Activated CD8-positive, alpha-beta memory T cell treated with anti-CD3 and anti-CD28 coated beads, Interleukin-2, amount 50 U/mL, for 4 hours (primary cell): Measurements from ENCODE around the gene REEP5.
"Not testable (repeated sequence)": the region's sequence is repeated elsewhere in the genome, so short reads cannot be mapped to it uniquely, and the experiment has no call there.

Experiments used
- DNase-seq: peaks from one replicate; pipeline ENCODE4 v3.0.0-alpha.2; 2020

The REEP5 gene

DNA sequence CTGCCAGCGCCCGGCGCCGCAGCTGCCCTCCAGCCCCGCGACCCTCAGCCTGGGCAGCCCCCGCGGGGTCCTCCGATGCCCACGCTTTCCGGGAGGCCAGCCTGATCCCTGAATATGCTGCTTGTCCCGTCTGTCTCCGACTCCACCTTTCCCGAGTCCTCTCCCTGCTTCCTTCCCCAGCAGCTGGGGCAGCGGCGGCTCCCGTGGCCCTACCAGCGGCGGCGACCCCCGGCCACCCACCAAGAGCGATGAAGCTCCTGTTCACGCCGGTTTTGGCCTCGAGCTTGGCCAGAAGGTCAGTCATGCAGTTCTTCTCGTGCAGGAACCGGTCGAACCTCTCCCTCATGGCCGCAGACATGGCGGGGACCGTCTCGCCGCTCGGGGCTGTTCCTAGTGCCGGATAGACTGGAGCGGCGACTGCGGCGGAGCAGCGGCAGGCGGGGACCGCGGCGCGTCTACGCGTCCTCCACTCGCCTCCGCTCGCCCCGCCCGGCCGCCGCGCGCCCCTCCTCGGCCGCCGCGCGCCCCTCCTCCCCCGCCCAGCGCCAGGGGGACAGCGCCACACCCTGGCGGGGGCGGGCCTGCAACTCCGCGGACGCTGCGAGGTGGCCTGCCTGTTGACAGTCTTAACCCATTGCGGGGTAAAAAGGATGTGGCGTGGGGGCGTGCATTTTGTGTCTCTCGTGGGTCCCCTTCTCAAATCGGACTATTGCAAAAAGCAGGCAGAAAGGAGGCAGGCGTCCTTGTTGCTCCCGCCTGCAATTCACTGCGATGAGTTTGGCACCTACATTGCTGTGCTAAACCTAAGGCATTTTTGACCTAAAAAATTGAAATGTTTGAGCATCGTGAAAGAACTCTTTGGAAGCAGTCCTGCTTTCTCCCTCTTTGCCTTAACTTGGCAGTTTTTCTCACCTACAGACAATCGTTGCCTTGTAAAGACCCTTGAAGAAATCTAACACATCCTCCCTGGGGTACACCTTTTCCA lies at the start of gene REEP5:
Gene REEP5, minus strand, starts transcription at position 395 of the 985 bp plus-strand sequence. Its CDS starts 37 bp downstream, at position 358.
- peak; percentile 84 for DNase-seq

DNA sequence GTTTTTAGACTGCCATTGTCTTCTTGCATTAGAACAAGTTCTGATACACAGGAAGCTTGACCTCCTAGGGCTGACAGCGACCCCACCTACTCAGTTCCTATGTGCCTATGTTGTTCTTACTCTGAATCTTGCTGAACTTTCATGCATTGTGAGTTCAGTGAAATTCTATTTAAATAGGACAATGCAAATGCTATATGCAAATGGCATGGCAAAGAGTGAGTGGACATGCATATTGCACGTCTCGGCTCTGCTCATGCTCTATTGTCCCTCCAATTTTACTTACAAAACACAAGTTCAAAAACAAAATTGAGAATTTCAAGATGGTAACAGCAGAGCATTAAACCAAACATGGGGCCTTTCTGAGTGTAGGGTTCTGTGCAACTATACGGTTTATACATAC lies 49.2 kb upstream of the REEP5 start:
- no peak for DNase-seq

DNA sequence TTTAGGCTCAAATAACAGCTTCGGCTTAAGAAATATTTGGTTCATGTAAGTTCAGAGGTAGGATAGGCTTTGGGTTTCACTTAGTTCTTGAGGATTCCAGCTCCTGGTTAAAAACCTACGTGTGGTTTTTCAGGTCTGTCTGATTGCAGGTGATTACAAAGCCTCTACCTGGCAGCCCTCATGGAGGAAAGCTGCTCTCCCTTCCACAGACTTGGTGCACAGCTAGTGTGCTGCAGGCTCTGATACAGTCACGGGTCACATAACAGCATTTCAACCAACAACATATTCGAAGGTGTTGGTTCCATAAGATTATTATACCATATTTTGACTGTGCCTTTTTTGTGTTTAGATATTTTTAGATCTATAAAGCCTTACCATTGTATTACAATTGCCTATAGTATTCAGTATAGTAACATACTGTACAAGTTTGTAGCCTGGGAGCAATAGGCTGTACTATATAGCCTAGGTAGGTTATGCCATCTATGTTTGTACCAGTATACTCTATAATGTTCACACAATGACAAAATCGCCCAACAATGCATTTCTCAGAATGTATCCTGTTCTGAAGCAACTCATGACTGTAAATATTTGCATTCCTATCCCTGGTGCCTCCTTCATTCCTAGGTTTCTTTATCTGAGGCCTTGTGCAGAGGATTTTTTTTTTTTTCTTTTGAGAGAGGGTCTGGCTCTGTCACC lies 46.5 kb upstream of the REEP5 start:
- DNase-seq: no peak

DNA sequence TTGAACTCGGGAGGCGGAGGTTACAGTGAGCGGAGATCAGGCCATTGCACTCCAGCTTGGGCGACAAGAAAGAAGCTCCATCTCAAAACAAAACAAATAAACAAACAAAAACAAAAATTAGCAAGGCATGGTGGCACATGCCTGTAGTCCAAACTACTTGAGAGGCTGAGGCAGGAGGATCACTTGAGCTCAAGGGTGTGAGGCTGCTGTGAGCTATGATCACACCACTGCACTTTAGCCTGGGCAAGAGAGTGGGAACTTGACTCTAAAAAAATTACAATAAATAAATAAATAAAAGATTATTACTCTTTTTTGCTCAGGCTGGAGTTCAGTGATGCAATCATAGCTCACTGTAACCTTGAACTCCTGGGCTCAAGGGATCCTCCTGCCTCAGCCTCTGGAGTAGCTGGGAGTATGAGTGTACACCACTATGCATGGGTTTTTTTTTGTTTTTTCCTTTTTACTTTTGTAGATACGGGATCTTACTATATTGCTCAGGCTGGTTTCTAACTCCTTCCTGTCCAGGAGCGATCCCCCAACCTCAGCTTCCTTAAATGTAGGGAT lies 45.6 kb upstream of the REEP5 start:
- DNase-seq: no peak

DNA sequence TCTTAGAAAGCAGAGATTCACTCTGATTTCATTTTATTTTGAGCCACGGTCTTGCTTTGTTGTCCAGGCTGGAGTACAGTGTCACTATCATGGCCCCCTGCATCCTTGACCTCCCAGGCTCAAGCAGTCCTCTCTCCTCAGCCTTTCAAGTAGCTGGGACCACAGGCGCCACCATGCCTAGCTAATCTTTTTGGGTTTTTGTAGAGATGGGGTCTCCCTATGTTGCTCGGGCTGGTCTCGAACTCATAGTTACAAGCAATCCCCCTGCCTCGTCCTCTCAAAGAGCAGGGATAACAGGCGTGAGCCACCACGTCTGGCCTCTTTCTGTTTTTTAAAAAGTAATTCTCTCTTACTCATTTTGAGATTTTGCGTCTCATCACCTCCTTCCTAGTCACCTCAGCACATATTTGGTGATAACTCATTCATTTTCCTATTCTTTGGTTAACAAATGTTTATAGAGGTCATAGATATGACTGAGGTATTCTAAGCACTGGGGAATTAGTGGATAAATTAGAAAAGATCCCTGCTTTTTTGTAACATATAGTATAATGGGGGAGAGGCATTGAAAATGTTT lies 43.8 kb upstream of the REEP5 start:
- no peak for DNase-seq

DNA sequence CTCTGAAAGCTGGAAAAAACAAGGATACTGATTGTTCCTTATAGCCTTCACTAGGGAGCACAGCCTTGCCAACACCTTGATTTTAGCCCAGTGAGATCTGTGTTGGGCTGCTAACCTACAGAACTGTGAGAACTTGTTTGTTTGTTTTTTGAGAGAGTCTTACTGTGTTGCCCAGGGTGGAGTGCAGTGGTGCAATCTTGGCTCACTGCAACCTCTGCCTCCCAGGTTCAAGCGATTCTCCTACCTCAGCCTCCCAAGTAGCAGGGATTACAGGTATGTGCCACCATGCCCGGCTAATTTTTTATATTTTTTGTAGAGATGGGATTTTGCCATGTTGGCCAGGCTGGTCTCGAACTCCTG lies 41.3 kb upstream of the REEP5 start:
- DNase-seq: not testable (repeated sequence)

DNA sequence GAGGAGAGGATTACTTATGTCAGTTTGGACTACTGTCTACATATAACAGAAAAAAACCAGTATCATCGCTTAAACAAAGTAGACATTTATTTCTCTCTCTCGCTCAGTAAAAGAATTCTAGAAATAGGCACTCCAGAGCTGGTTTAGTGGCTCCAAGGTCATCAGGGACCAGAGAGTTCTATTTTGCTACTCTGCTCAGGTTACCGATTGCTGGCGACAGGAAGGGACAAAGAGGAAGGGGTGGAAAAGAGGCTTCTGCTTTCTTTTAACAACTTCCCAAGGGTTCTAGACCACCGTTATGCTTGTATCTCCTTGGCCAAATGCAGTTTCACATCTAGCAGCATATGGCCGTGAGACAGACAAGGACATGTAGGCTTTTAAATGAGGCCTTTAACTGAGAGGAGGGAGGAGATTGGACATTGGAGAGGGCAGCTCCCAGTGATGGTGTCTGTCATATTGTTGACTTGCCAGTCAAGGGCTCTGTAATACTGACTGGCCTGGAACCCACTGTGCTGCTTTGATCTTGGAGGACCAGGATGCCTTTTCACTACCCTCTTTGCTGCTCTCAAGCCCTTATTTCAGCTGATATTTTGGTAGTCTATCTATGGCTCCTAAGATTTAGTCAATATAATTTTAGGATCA lies 39.0 kb upstream of the REEP5 start:
- DNase-seq: no peak

DNA sequence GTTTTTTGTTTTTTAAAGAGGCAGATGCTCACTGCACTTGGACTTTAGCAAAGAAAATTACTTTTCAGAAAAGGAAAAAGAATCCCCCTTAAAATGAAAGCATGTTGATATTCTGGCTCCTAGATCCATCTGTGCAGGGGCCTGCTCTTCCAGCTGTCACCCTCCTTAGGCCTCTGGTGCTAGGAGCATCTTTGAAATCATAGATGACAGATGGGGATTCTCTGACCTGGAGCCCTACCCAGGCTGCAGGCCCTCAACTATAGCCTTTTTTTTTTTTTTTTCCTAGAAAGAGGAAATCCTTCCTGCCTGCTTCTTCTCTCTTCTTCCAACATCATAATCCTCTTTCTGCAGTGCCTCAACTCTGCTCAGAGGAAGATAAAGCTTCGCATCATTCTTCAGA lies 38.3 kb upstream of the REEP5 start:
- no peak for DNase-seq

DNA sequence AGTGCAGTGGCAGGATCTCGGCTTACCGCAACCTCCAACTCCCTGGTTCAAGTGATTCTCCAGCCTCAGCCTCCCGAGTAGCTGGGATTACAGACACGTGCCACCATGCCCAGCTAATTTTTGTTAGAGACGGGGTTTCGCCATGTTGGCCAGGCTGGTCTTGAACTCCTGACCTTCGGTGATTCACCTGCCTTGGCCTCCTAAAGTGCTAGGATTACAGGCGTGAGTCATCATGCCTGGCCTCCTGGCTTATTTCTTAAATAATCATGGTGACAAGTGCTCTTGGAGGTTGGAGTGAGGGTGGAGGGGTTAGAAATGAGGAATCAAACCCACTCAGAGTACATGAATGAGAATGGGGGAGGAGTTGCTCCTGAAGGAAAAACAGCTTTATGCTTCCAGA lies 37.8 kb upstream of the REEP5 start:
- DNase-seq: not testable (repeated sequence)

DNA sequence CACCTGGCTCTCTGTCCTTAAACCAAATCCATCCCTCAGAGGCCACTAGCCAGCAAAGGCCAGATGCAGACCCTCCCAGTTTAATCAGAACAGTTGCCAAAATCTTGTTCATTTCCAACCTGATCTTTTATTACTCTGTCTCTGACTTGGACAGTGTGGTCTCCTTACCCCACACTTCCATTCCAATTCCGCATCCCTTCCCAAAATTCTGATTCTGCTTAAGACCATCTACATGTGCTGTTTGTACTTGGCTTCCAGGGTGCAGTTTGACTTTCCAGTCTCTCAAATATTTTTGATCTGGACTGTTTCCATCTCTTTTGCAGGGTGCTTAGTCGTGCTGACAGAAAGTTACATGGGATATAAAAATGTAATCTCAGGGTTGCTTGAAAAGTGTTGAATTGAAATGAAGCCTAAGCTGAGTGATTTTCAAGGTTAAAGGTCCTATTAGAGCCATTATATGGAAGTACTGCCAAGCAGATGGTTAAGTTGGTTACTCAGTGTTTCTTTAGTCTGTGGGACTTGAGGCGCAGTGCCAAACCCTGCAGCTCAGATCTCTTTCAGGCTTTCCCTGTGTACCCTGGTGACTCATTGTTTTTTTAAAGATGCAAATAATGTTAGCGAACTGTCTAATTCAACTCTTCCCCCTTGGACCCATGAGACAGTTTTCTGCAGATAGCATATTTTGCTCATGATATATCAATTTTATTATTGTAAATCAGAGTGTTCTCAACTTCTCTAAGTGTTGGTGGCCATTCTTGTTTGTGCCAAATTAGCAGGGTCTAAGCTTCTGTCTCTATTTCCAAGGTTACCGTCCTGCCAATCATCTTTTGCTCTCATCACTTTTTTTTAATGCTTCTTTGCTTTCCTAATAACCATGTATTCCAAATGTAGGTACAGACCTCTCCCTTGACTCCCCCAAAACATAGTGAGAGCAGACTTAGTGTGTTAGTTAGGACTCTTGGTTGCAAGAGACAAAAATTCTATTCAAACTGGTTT lies 36.4 kb upstream of the REEP5 start:
- no peak for DNase-seq

DNA sequence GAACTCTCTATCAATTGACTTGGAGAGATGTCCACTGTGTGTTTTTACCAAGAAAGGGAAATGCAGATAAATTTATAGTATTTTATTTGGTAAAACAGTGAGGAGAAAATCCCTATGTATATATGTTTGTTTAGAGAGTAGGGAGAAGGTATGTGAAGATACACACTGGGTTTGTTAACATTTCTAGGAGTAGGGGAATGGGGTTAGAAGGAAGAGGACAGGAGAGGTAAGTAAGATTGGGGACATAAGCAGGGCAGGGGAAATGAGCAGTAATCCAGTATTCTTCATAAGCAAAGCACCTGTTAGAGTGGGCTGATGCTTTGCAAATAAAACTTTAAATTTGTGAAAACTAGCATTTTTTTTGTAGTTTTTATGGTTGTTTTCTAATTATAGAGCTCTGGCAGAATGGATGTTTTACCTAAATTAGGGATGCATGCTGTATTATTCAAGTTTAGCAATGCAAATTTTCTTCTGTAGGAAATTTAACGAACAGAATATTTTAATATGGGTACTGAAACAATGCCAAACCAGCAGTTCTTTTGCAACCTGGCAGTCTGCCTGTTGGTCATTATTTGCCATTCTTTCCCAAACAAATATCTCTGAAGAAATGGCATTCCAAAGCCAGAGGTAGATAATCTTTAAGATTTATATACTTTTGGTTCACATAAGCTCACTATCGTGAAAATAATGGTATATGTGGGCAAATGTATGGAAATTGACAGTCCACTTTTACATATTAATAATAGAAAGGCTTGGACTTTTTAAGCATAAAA lies 35.2 kb upstream of the REEP5 start:
- no peak for DNase-seq

DNA sequence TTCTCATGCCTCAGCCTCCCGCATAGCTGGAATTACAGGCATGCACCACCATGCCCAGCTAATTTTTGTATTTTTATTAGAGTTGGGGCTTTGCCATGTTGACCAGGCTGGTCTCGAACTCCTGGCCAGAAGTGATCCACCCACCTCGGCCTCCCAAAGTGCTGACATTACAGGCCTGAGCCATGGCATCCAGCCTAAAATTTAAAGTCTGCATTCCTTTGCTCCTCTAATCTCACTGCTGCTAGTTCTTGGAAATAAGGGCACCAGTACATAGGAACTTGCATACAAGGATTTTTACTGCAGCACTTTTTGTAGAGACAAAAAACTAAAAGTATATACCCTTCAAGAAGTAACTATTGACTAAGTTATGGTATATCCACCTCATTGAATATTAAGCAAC lies 34.6 kb upstream of the REEP5 start:
- DNase-seq: no peak

DNA sequence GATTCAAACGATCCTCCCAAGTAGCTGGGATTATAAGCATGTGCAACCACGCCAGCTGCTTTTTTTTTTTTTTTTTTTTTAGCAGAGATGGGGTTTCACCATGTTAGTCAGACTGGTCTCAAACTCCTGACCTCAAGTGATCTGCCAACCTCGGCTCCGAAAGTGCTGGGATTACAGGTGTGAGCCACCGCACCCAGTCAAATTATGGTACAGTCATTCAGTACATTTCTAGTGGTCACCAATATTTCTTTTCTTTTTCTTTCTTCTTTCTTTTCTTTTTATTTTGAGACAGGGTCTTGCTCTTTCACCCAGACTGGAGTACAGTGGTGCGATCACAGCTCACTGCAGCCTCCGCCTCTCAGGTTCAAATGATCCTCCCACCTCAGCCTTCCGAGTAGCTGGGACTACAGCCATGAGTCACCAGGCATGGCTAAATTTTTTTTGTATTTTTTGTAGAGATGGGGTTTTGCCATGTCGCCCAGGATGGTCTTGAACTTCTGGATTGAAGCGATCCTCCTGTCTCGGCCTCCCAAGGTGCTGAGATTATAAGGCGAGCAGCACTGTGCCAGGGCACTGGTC lies 29.2 kb upstream of the REEP5 start:
- no peak for DNase-seq

DNA sequence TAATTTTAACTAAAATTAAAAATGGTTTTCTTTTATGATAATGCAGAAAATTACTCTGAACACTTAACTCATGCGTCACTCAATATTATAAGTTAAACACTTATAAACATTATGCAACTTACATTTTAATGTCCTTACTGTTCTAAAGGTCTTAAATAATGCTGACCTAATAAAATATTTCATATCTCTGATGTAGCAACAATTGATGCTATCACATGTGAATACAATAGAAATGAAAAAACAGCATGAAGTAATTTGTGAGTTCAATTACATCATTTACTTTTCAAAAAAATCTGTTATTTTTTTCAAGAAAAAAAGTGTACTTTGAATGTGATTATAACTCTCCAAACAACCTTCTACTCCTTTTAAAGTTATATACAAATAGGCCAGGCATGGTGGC lies 26.4 kb upstream of the REEP5 start:
- DNase-seq: no peak

DNA sequence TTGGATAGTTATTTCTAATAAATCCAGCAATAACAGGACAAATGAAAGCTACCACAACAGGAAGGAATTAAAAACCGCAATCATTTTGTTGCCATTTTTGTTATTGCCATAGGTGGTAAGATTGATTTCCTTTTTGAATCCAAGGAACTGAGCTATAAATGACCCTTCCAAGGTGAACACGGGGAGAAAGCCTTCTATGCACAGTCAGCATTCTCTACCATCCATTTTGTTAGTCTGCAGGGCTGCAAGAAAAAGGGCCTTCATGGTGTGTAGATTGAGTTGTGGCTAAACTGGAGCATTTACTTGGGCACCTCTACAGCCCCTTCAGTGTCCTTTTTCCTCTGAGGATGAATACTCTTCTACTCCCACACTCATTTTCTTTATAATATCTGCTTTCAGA lies 18.6 kb upstream of the REEP5 start:
- no peak for DNase-seq

DNA sequence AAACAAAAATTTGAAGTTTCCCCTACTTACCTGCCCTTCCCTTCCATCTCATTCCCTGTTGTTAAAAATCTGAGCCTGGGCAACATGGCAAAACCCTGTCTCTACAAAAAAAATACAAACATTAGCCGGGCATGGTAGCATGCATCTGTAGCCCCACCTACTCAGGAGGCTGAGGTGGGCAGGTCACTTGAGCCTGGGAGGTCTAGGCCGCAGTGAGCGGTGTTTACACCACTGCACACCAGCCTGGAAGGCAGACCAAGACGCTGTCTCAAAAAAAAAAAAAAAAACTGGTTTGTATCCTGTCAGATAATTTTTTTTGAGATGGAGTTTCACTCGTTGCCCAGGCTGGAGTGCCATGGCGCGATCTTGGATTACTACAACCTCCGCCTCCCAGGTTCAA lies 16.3 kb upstream of the REEP5 start:
- DNase-seq: no peak

DNA sequence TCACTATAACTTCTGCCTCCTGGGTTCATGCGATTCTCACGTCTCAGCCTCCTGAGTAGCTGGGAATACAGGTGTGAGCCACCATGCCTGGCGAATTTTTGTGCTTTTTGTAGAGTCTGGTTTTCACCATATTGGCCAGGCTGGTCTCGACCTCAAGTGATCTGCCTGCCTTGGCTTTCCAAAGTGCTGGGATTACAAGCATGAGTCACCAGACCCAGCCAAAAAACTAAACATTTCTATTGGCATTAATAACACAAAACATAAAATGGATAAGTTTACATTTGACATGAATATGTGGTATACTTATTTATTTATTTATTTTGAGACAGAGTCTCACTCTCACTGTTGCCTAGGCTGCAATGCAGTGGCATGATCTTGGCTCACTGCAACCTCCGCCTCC lies 13.6 kb upstream of the REEP5 start:
- no peak for DNase-seq

DNA sequence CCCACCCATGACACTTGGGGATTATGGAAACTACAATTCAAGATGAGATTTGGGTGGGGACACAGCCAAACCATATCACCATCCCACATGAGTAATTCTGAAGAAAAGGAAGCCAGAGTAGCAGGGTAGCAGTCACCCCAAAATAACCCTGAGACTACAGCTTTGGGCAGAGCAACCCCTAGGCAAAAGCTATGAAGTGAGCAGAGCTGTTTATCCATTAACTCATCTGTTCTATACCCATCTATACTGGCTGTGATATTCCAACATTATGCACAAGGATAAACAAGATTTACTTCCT lies 12.3 kb upstream of the REEP5 start:
- no peak for DNase-seq

DNA sequence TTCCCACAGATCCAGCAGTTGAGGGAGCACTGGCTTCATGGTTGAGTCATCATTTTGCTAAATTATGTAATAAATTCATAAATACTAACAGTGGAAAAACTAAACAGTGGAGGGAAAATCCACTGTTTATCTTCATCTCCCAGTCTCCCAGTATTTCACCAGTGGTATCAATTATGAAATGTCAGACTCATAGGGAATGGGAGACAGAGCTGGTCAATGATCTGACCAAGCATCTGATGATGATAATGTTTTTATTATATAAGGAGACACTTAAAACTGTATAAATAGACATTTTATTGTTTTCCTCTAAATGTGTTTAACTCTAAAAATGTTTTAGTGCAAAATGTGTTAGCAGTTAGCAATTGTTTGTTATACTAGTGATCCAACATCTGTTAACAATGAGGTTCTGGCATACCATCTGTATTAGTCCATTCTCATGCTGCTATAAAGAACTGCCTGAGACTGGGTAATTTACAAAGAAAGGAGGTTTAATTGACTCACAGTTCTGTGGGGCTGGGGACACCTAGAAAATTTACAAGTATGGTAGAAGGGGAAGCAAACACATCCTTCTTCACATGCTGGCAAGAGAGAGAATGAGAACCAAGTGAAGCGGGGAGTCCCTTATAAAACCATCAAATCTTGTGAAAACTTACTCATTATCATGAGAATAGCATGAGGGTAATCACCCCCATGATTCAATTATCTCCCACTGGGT lies 11.8 kb upstream of the REEP5 start:
- no peak for DNase-seq

DNA sequence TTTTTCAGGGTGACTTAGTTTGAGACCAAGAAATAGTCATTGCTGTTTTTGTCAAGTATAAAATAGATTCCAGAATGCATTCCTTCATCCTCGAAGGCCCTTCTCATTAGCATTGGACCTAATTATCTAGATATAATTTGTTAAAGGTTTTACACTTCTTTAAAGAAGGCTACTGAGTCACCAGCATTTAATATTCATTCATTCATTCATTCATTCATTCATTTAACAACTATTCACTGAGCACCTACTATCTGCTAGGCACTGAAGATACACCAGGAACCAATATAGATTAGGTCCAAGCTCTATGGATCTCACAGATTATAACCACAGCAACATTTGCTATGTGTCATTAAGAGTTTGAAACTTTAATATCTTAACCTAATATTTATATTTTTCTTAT lies 11.1 kb upstream of the REEP5 start:
- no peak for DNase-seq
